ENCODE measurements around the gene STAU1. TPM values are rescaled to one million over a fixed set of nuclear protein-coding genes. Genes with fewer than 3 reads are reported as not detected.

The STAU1 gene
- total and polyA plus RNA-seq, 2 of the 13 experiments (the other 11 are each of a cell fraction or from before 2014, with no cell fraction given), result 119 to 133 TPM

GRCh38 chr20:49187330-49187850 lies 744 bp downstream of the STAU1 start (continued):
- no peak for TF ChIP-seq HDAC6 (IDR thresholded peaks at IDR 0.05; ENCODE audit: low read depth, low read length)
- no peak for TF ChIP-seq NONO (IDR thresholded peaks at IDR 0.05)
- TF ChIP-seq NONO (CRISPR knock-in tag; conservative IDR thresholded peaks at IDR 0.05), result no peak
- no peak for TF ChIP-seq GMEB2 (CRISPR knock-in tag; IDR thresholded peaks at IDR 0.05; ENCODE audit: low read depth)
- no peak for TF ChIP-seq POLR2A (IDR thresholded peaks at IDR 0.05; ENCODE audit: insufficient read depth in 1 of 2, low read depth in 2 of 2, low read length in 2 of 2)
- TF ChIP-seq ZBTB7A (CRISPR knock-in tag; IDR thresholded peaks at IDR 0.05), result no peak
- no peak for TF ChIP-seq TRAFD1 (CRISPR knock-in tag; IDR thresholded peaks at IDR 0.05; ENCODE audit: borderline replicate concordance)
- no peak for TF ChIP-seq HOXA9 (CRISPR knock-in tag; IDR thresholded peaks at IDR 0.05; ENCODE audit: borderline replicate concordance)
- TF ChIP-seq DDIT3 (CRISPR knock-in tag; IDR thresholded peaks at IDR 0.05), result no peak
- no peak for TF ChIP-seq KLF13 (CRISPR knock-in tag; IDR thresholded peaks at IDR 0.05)
- TF ChIP-seq ZNF251 (CRISPR knock-in tag; IDR thresholded peaks at IDR 0.05), result no peak
- TF ChIP-seq PBX3 (CRISPR knock-in tag; IDR thresholded peaks at IDR 0.05; ENCODE audit: borderline replicate concordance), result no peak
- TF ChIP-seq PATZ1 (CRISPR knock-in tag; IDR thresholded peaks at IDR 0.05), result no peak
- no peak for TF ChIP-seq HNRNPLL (IDR thresholded peaks at IDR 0.05; ENCODE audit: low read depth, low read length, poor library complexity, severe bottlenecking)
- TF ChIP-seq IRF9 (CRISPR knock-in tag; IDR thresholded peaks at IDR 0.05; ENCODE audit: borderline replicate concordance), result no peak
- TF ChIP-seq ZNF34 (CRISPR knock-in tag; IDR thresholded peaks at IDR 0.05; ENCODE audit: borderline replicate concordance), result no peak
- TF ChIP-seq ZNF20 (CRISPR knock-in tag; IDR thresholded peaks at IDR 0.05), result no peak
- no peak for TF ChIP-seq ZNF790 (CRISPR knock-in tag; IDR thresholded peaks at IDR 0.05; ENCODE audit: borderline replicate concordance)
- no peak for TF ChIP-seq ZNF550 (CRISPR knock-in tag; IDR thresholded peaks at IDR 0.05; ENCODE audit: borderline replicate concordance)
- TF ChIP-seq ZNF160 (CRISPR knock-in tag; IDR thresholded peaks at IDR 0.05), result no peak
- TF ChIP-seq ZSCAN25 (CRISPR knock-in tag; IDR thresholded peaks at IDR 0.05), result no peak
- no peak for TF ChIP-seq ZNF326 (CRISPR knock-in tag; IDR thresholded peaks at IDR 0.05; ENCODE audit: borderline replicate concordance)
- TF ChIP-seq ZNF746 (CRISPR knock-in tag; IDR thresholded peaks at IDR 0.05), result no peak
- no peak for TF ChIP-seq ARNT (IDR thresholded peaks at IDR 0.05)
